H1 (cell line): ENCODE data around the gene PHLPP2. TPM values are rescaled to one million over a fixed set of nuclear protein-coding genes. Genes with fewer than 3 reads are reported as not detected.

Experiments
- CTCF ChIA-PET: fragments of 300-600 bp; sonication (Branson Sonifier 250); formaldehyde crosslinking; loops from one replicate; lab custom pipeline; 2021; ENCODE audit not compliant: partially characterized antibody; lab: Charles Lee
- POLR2A ChIA-PET: fragments of 300-600 bp; sonication (Branson Sonifier 250); formaldehyde crosslinking; loops from one replicate; lab custom pipeline; 2021; ENCODE audit warnings: inconsistent platforms; ENCODE audit not compliant: partially characterized antibody; lab: Charles Lee
- DNase-seq, 2 experiments: peaks; one replicate each; pipeline versions ENCODE4 v3.0.0 to v3.0.0-alpha.2; 2010 to 2022; ENCODE audit warnings: low spot score in 2 of 2, low read depth in 1 of 2, mixed read lengths in 1 of 2
- FAIRE-seq: peaks from 2 replicates; lab custom pipeline; 2011; peaks lifted over from hg19 to GRCh38; lab: Jason Lieb, UNC
- H2AFZ ChIP-seq: 2 replicates; pipeline ENCODE4 v1.8.1; 2012; ENCODE audit warnings: low read length, inconsistent platforms
- H2AK5ac ChIP-seq: 2 replicates; pipeline ENCODE4 v1.6.1; 2013; ENCODE audit warnings: low read depth, low read length
- H2BK120ac ChIP-seq: replicated peaks from 2 replicates; pipeline ENCODE3; 2013; ENCODE audit warnings: low read depth, low read length, inconsistent platforms
- H2BK12ac ChIP-seq: 2 replicates; pipeline ENCODE4 v1.6.1; 2013; ENCODE audit warnings: low read depth, low read length
- H2BK15ac ChIP-seq: 2 replicates; pipeline ENCODE4 v1.6.1; 2013; ENCODE audit warnings: low read length
- H2BK20ac ChIP-seq: 2 replicates; pipeline ENCODE4 v1.6.1; 2013; ENCODE audit warnings: low read length
- H2BK5ac ChIP-seq: 2 replicates; pipeline ENCODE4 v1.6.1; 2013; ENCODE audit warnings: low read depth, low read length
- H3K14ac ChIP-seq: 2 replicates; pipeline ENCODE4 v1.6.1; 2013; ENCODE audit warnings: inconsistent platforms; ENCODE audit not compliant: insufficient read length
- H3K18ac ChIP-seq: 2 replicates; pipeline ENCODE4 v1.6.1; 2013; ENCODE audit warnings: low read length; ENCODE audit errors: extremely low read depth
- H3K23ac ChIP-seq: 2 replicates; pipeline ENCODE4 v1.6.1; 2013; ENCODE audit warnings: inconsistent platforms; ENCODE audit not compliant: insufficient read length
- H3K23me2 ChIP-seq: 2 replicates; pipeline ENCODE4 v1.6.1; 2013; ENCODE audit warnings: low read depth, low read length
- H3K27ac ChIP-seq: 2 replicates; pipeline ENCODE4 v1.6.1; 2011; ENCODE audit warnings: low read depth, low read length, inconsistent platforms
- H3K27me3 ChIP-seq, 4 experiments: replicated peaks in 1 of 4; 1 replicate in 1 of 4; 2 replicates in 3 of 4; pipeline versions ENCODE4 v1.6.1 to v1.8.1; 2011 to 2013; ENCODE audit warnings: low read length in 3 of 4, mild to moderate bottlenecking in 3 of 4, inconsistent platforms in 2 of 4, mixed read lengths in 2 of 4, moderate library complexity in 1 of 4; ENCODE audit not compliant: control insufficient read depth in 3 of 4, insufficient read depth in 3 of 4; ENCODE audit errors: extremely low read depth in 1 of 4
- H3K36me3 ChIP-seq, 4 experiments: 2 replicates each; pipeline versions ENCODE4 v1.6.1 to v1.8.1; 2011 to 2013; ENCODE audit warnings: mild to moderate bottlenecking in 4 of 4, low read length in 3 of 4, moderate library complexity in 2 of 4, control low read depth in 1 of 4, inconsistent platforms in 1 of 4; ENCODE audit not compliant: insufficient read depth in 4 of 4, control insufficient read depth in 2 of 4
- H3K4ac ChIP-seq: replicated peaks from 2 replicates; pipeline ENCODE3; 2013; ENCODE audit warnings: low read length, low read depth, mixed read lengths, inconsistent platforms; ENCODE audit not compliant: insufficient read length
- H3K4me1 ChIP-seq, 4 experiments: replicated peaks in 1 of 4; 1 replicate in 1 of 4; 2 replicates in 3 of 4; pipeline versions ENCODE4 v1.6.1 to v1.8.1; 2011 to 2013; ENCODE audit warnings: low read length in 3 of 4, inconsistent platforms in 2 of 4, mixed read lengths in 1 of 4; ENCODE audit not compliant: insufficient read depth in 4 of 4, control insufficient read depth in 3 of 4
- H3K4me2 ChIP-seq, 2 experiments: 2 replicates each; pipeline versions ENCODE4 v1.6.1 to v1.8.1; 2011 to 2013; ENCODE audit warnings: low read depth in 2 of 2, low read length in 2 of 2, control low read depth in 1 of 2, inconsistent platforms in 1 of 2, mild to moderate bottlenecking in 1 of 2; ENCODE audit not compliant: insufficient read depth in 1 of 2
- H3K4me3 ChIP-seq, 4 experiments: fragments of 200-600, 300-600 bp in 1 of 4; sonication (generic), shearing (Covaris generic), sonication (Bioruptor Twin) in 1 of 4; 2 replicates each; pipeline versions ENCODE4 v1.5.1 to v1.8.1; 2011 to 2016; ENCODE audit warnings: low read length in 4 of 4, low read depth in 3 of 4, control low read depth in 2 of 4, inconsistent platforms in 2 of 4, mild to moderate bottlenecking in 2 of 4, mixed read lengths in 1 of 4, moderate library complexity in 1 of 4; ENCODE audit not compliant: insufficient read depth in 2 of 4; ENCODE audit errors: extremely low read depth in 1 of 4
- H3K56ac ChIP-seq: replicated peaks from 2 replicates; pipeline ENCODE3; 2013; ENCODE audit warnings: low read depth, mild to moderate bottlenecking, mixed read lengths, low read length, inconsistent platforms; ENCODE audit not compliant: insufficient read length
- H3K79me1 ChIP-seq: 2 replicates; pipeline ENCODE4 v1.6.1; 2013; ENCODE audit warnings: low read depth, low read length, control low read depth
- H3K79me2 ChIP-seq, 2 experiments: 2 replicates each; pipeline versions ENCODE4 v1.6.1 to v1.8.1; 2012 to 2013; ENCODE audit warnings: low read length in 2 of 2, mild to moderate bottlenecking in 2 of 2, inconsistent platforms in 1 of 2; ENCODE audit not compliant: insufficient read depth in 2 of 2, control insufficient read depth in 1 of 2
- H3K9ac ChIP-seq, 4 experiments: replicated peaks in 1 of 4; 1 replicate in 1 of 4; 2 replicates in 3 of 4; pipeline versions ENCODE4 v1.6.1 to v1.8.1; 2011 to 2013; ENCODE audit warnings: low read depth in 3 of 4, low read length in 3 of 4, control low read depth in 2 of 4, mild to moderate bottlenecking in 2 of 4, moderate library complexity in 2 of 4, inconsistent platforms in 1 of 4; ENCODE audit errors: extremely low read depth in 1 of 4
- H3K9me3 ChIP-seq, 2 experiments: 2 replicates each; pipeline versions ENCODE4 v1.6.1 to v1.8.1; 2012 to 2013; ENCODE audit warnings: mild to moderate bottlenecking in 2 of 2, moderate library complexity in 2 of 2, control low read depth in 1 of 2, inconsistent platforms in 1 of 2, low read depth in 1 of 2, low read length in 1 of 2, mixed read lengths in 1 of 2; ENCODE audit not compliant: insufficient read depth in 2 of 2
- H4K20me1 ChIP-seq, 2 experiments: replicated peaks in 1 of 2; 2 replicates each; pipeline versions ENCODE3 to v1.8.1; 2011 to 2013; ENCODE audit warnings: inconsistent platforms in 2 of 2, low read length in 2 of 2, mild to moderate bottlenecking in 1 of 2; ENCODE audit not compliant: insufficient read depth in 2 of 2, control insufficient read depth in 1 of 2
- H4K5ac ChIP-seq: 2 replicates; pipeline ENCODE4 v1.6.1; 2013; ENCODE audit warnings: low read length, low read depth, mixed read lengths, inconsistent platforms; ENCODE audit not compliant: insufficient read length
- H4K8ac ChIP-seq: 2 replicates; pipeline ENCODE4 v1.8.0; 2013; ENCODE audit warnings: mild to moderate bottlenecking, moderate library complexity, low read length, inconsistent platforms; ENCODE audit not compliant: insufficient read depth; ENCODE audit errors: extremely low read depth
- H4K91ac ChIP-seq: replicated peaks from 2 replicates; pipeline ENCODE3; 2013; ENCODE audit warnings: low read length, mixed read lengths, inconsistent platforms; ENCODE audit not compliant: insufficient read length
- CTBP2 ChIP-seq: IDR thresholded peaks from 2 replicates; pipeline ENCODE4 v1.7.0; 2011; ENCODE audit warnings: borderline replicate concordance, mild to moderate bottlenecking, moderate library complexity, mixed read lengths, low read length; ENCODE audit not compliant: insufficient read depth, insufficient read length
- KDM1A ChIP-seq: fragments of 200-600, 300-600 bp; sonication (generic); IDR thresholded peaks from 2 replicates; pipeline ENCODE4 v1.7.1; 2016; ENCODE audit warnings: mild to moderate bottlenecking, low read length, borderline replicate concordance
- KDM4A ChIP-seq: IDR thresholded peaks from one replicate; pipeline ENCODE4 v1.7.1; 2012; ENCODE audit warnings: low read depth, mild to moderate bottlenecking, moderate library complexity, low read length, inconsistent platforms; ENCODE audit not compliant: severe bottlenecking
- PHF8 ChIP-seq: fragments of 200-600 bp; sonication (generic); conservative IDR thresholded peaks from 2 replicates; pipeline ENCODE4 v1.7.1; 2012; ENCODE audit warnings: low read depth, mild to moderate bottlenecking, inconsistent platforms, low read length, moderate library complexity
- POLR2AphosphoS5 ChIP-seq: IDR thresholded peaks from 2 replicates; pipeline ENCODE4 v1.6.1; 2011; ENCODE audit warnings: low read depth, low read length
- SRF ChIP-seq: IDR thresholded peaks from 2 replicates; pipeline ENCODE4 v1.6.1; 2011; ENCODE audit warnings: mild to moderate bottlenecking, low read depth, low read length, moderate library complexity
- TAF1 ChIP-seq: IDR thresholded peaks from 2 replicates; pipeline ENCODE4 v1.6.1; 2011; ENCODE audit warnings: mild to moderate bottlenecking, low read depth, low read length
- YY1 ChIP-seq: IDR thresholded peaks from 2 replicates; pipeline ENCODE4 v1.6.1; 2011; ENCODE audit warnings: low read depth, mild to moderate bottlenecking, low read length
- WGBS, 2 experiments: shearing (Covaris generic) in 1 of 2; methylation state at CpG; one replicate each; pipeline versions ENCODE4 v1.1.6 to v1.1.7; 2013 to 2015; ENCODE audit warnings: low lambda C conversion rate in 2 of 2, mixed read lengths in 2 of 2, inconsistent platforms in 1 of 2, low coverage in 1 of 2, missing lambda C conversion rate in 1 of 2; ENCODE audit not compliant: insufficient replicate concordance in 2 of 2, insufficient coverage in 1 of 2, insufficient read length in 1 of 2; ENCODE audit errors: extremely low coverage in 1 of 2, missing lambda C conversion rate in 1 of 2; 5-methylcytosine and 5-hydroxymethylcytosine counted together
- polyA plus RNA-seq, 7 experiments: library from polyadenylated mRNA; depleted of rRNA in 3 of 7; stranded (reverse) in 5 of 7; unstranded in 2 of 7; fragments of >200 nt in 5 of 7; fragments of 200-250 nt in 2 of 7; gene quantifications; 1 replicate in 5 of 7; 2 replicates in 1 of 7; 4 replicates in 1 of 7; pipeline versions ENCODE4 v1.2.1 to v1.2.3, GENCODE V29; 2011 to 2013; ENCODE audit warnings: missing spikeins in 2 of 7, mixed read lengths in 2 of 7
- total RNA-seq: library from RNA; stranded (reverse); fragmentation: NEBNext Ultra II Directional; extraction: Animal tissue kit (Norgen Biotek cat#: 25700); gene quantifications from 2 replicates; pipeline ENCODE4 v1.2.1, GENCODE V29; 2021

The PHLPP2 gene
- total and polyA plus RNA-seq, 2 of the 8 experiments (the other 6 are each of a cell fraction or from before 2014, with no cell fraction given) = 7.3 to 12.9 TPM

GRCh38 chr16:71727551-71728324 is 3.2 kb upstream of the PHLPP2 start:
- Histone ChIP-seq H2BK12ac (no peak overlapping the region), H4K20me1 (peaks cover 0 to under 1% of the 10 kb centered on the region in 2 experiments), H4K5ac (no peak overlapping the region), H2AK5ac (no peak overlapping the region), H3K4ac (no peak overlapping the region), H3K4me1 (peaks cover 0 to 3% (median 0%) of the 10 kb centered on the region in 4 experiments; a peak in 2 of 7 replicates), H3K36me3 (peaks cover 2 to 15% (median 10%) of the 10 kb centered on the region in 4 experiments; a peak in 7 of 8 replicates), H4K91ac (no peak overlapping the region), H3K27me3 (no peaks in the 10 kb centered on the region; a peak in 3 of 7 replicates), H2BK20ac (no peak overlapping the region), H3K4me2 (no peak overlapping the region), H3K18ac (no peak overlapping the region), H3K14ac (no peak overlapping the region)
- 85% methylated on average over 8 of the region's 8 CpGs; no CpG with 5 or more reads in 1 of the 2 experiments for WGBS, 2 experiments
- DNase-seq = no peak
- POLR2A ChIA-PET = interaction anchor here (0.7 kb wide), 1 partner anchor 19 kb away, joined by 4 read pairs; no protein-coding TSS in a partner anchor
- CTCF ChIA-PET = interaction anchor here (0.6 to 1.4 kb wide), 3 partner anchors 163 to 896 kb away, joined by 3 to 4 read pairs (median 4); no protein-coding TSS in a partner anchor
- no peak for TF ChIP-seq POLR2AphosphoS5
- no peak for TF ChIP-seq CTBP2
- no peak for TF ChIP-seq YY1
- TF ChIP-seq SRF = no peak
- no peak for TF ChIP-seq PHF8
- TF ChIP-seq TAF1 = no peak
- TF ChIP-seq KDM4A = no peak
- no peak for TF ChIP-seq KDM1A
- TF ChIP-seq, all 59 proteins: peak for 0
- H3K27ac ChIP-seq = no peak overlapping the region
- no peak overlapping the region for H3K56ac ChIP-seq
- H3K79me2 ChIP-seq = no peaks in the 10 kb centered on the region
- H3K9ac ChIP-seq = no peak overlapping the region
- no peak overlapping the region for H3K23ac ChIP-seq
- H3K4me3 ChIP-seq = no peak overlapping the region
- no peak overlapping the region for H2AFZ ChIP-seq
- H3K79me1 ChIP-seq = no peaks in the 10 kb centered on the region
- no peak overlapping the region for H2BK15ac ChIP-seq
- H2BK120ac ChIP-seq = no peak overlapping the region
- no peak overlapping the region for H2BK5ac ChIP-seq
- peaks cover 2% of the 10 kb centered on the region; the same call in 1 of the 2 replicates for H3K23me2 ChIP-seq
- H4K8ac ChIP-seq = no peak overlapping the region
- no peaks in the 10 kb centered on the region for H3K9me3 ChIP-seq
- FAIRE-seq = no peak
